T-helper 2 cell treated with Interferon-gamma antibody and Interleukin-4, amounts not matched to agents 5 μg/mL and 100 μg/mL, for 36 hours (primary cell): ENCODE data around the gene LSS.
"Not testable (repeated sequence)": the region's sequence is repeated elsewhere in the genome, so short reads cannot be mapped to it uniquely, and the experiment has no call there.

Experiments
- DNase-seq: peaks from one replicate; pipeline ENCODE4 v3.0.0; 2021; ENCODE audit warnings: low spot score
- H3K27ac Mint-ChIP-seq: one replicate; pipeline ENCODE4 v1.8.0; 2021; ENCODE audit warnings: mild to moderate bottlenecking, mixed read lengths
- H3K27me3 Mint-ChIP-seq: one replicate; pipeline ENCODE4 v1.8.0; 2021; ENCODE audit warnings: low read depth, mixed read lengths
- H3K36me3 Mint-ChIP-seq: one replicate; pipeline ENCODE4 v1.8.0; 2021; ENCODE audit warnings: low read depth, mixed read lengths
- H3K4me1 Mint-ChIP-seq: one replicate; pipeline ENCODE4 v1.8.0; 2021; ENCODE audit warnings: low read depth, mixed read lengths
- H3K4me3 Mint-ChIP-seq: one replicate; pipeline ENCODE4 v1.8.0; 2022; ENCODE audit warnings: mild to moderate bottlenecking, moderate library complexity, mixed read lengths
- H3K9me3 Mint-ChIP-seq: one replicate; pipeline ENCODE4 v1.8.0; 2021; ENCODE audit warnings: mixed read lengths

The LSS gene

GRCh38 chr21:46140352-46141003 is 88.1 kb downstream of the LSS start:
- not testable (repeated sequence) for H3K36me3 Mint-ChIP-seq, H3K9me3 Mint-ChIP-seq, H3K4me3 Mint-ChIP-seq, H3K27ac Mint-ChIP-seq, DNase-seq, H3K27me3 Mint-ChIP-seq
- H3K4me1 Mint-ChIP-seq: peaks cover 11% of the 10 kb centered on the region

GRCh38 chr21:46139686-46140085 is 88.9 kb downstream of the LSS start:
- H3K36me3 Mint-ChIP-seq: no peaks in the 10 kb centered on the region
- peaks cover 9% of the 10 kb centered on the region for H3K4me1 Mint-ChIP-seq
- no peak for DNase-seq
- H3K27me3 Mint-ChIP-seq: no peaks in the 10 kb centered on the region
- H3K27ac Mint-ChIP-seq: no peak overlapping the region
- H3K4me3 Mint-ChIP-seq: no peak overlapping the region
- no peaks in the 10 kb centered on the region for H3K9me3 Mint-ChIP-seq

- Mint-ChIP-seq H3K9me3 (no peaks in the 10 kb centered on the region), H3K36me3 (no peaks in the 10 kb centered on the region), H3K27me3 (no peaks in the 10 kb centered on the region), H3K27ac (no peak overlapping the region), H3K4me3 (no peak overlapping the region), H3K4me1 (peaks cover 1% of the 10 kb centered on the region)
- no peak for DNase-seq
Observed at GRCh38 chr21:46138383-46138970, 90.1 kb downstream of the LSS start.
